ENCODE data around the gene PNMA6F.

Gene PNMA6F
- 0 reads per million in 2 donors for total RNA-seq

GRCh38 chrX:153321381-153322124, at the start of gene PNMA6F:
PNMA6F (minus strand) TSS chrX:153321767; CDS start chrX:153320674, 1,093 bp downstream.
- DNase-seq: no peak

GRCh38 chrX:153371256-153371655, 49.7 kb upstream of the PNMA6F start:
- no peak for DNase-seq

- no peak for DNase-seq
Measured at GRCh38 chrX:153370293-153371055, 48.9 kb upstream of the PNMA6F start.

- DNase-seq: no peak
Measured at GRCh38 chrX:153366878-153367538, 45.4 kb upstream of the PNMA6F start.

GRCh38 chrX:153366119-153366518, 44.6 kb upstream of the PNMA6F start:
- no peak for DNase-seq

- no peak for DNase-seq
Measured at GRCh38 chrX:153365670-153366069, 44.1 kb upstream of the PNMA6F start.

GRCh38 chrX:153361781-153362397, 40.3 kb upstream of the PNMA6F start:
- DNase-seq: no peak

- no peak for DNase-seq
Measured at GRCh38 chrX:153357877-153358276, 36.3 kb upstream of the PNMA6F start.

- DNase-seq: no peak
Measured at GRCh38 chrX:153353416-153353815, 31.8 kb upstream of the PNMA6F start.

- DNase-seq: no peak
Measured at GRCh38 chrX:153352858-153353257, 31.3 kb upstream of the PNMA6F start.

GRCh38 chrX:153351981-153352380, 30.4 kb upstream of the PNMA6F start:
- no peak for DNase-seq

- no peak for DNase-seq
Measured at GRCh38 chrX:153349952-153350351, 28.4 kb upstream of the PNMA6F start.

- no peak for DNase-seq
Measured at GRCh38 chrX:153348421-153348820, 26.9 kb upstream of the PNMA6F start.

GRCh38 chrX:153347530-153347929, 26.0 kb upstream of the PNMA6F start:
- no peak for DNase-seq

- no peak for DNase-seq
Measured at GRCh38 chrX:153343674-153344073, 22.1 kb upstream of the PNMA6F start.

GRCh38 chrX:153342762-153343558, 21.4 kb upstream of the PNMA6F start:
- DNase-seq: no peak

- no peak for DNase-seq
Measured at GRCh38 chrX:153340111-153340510, 18.5 kb upstream of the PNMA6F start.

- no peak for DNase-seq
Measured at GRCh38 chrX:153339662-153340061, 18.1 kb upstream of the PNMA6F start.

- no peak for DNase-seq
Measured at GRCh38 chrX:153338836-153339235, 17.3 kb upstream of the PNMA6F start.

- no peak for DNase-seq
Measured at GRCh38 chrX:153336988-153337387, 15.4 kb upstream of the PNMA6F start.

- DNase-seq: no peak
Measured at GRCh38 chrX:153336121-153336894, 14.7 kb upstream of the PNMA6F start.
